HG02840 (cell line): Measurements from ENCODE around the gene ADARB2.

ENCODE experiments used
- ATAC-seq: cut with Tn5 transposase; IDR thresholded peaks from one replicate; pipeline ENCODE4 v1.9.1; 2021; ENCODE audit warnings: mild to moderate bottlenecking, moderate library complexity, moderate number of reproducible peaks; ENCODE audit not compliant: unreplicated experiment, low FRiP score

ADARB2 gene

GRCh38 chr10:1208366-1209311 lies 528.7 kb downstream of the ADARB2 start:
- ATAC-seq = no peak

- ATAC-seq = no peak
Measured at GRCh38 chr10:1206601-1207000, 530.7 kb downstream of the ADARB2 start.

GRCh38 chr10:1206101-1206500 lies 531.2 kb downstream of the ADARB2 start:
- ATAC-seq = no peak

- ATAC-seq = no peak
Measured at GRCh38 chr10:1205450-1206030, 531.8 kb downstream of the ADARB2 start.

GRCh38 chr10:1204434-1205326 lies 532.6 kb downstream of the ADARB2 start:
- no peak for ATAC-seq

- ATAC-seq = no peak
Measured at GRCh38 chr10:1203704-1204103, 533.6 kb downstream of the ADARB2 start.

GRCh38 chr10:1203216-1203615 lies 534.1 kb downstream of the ADARB2 start:
- ATAC-seq = no peak

- ATAC-seq = no peak
Measured at GRCh38 chr10:1202343-1202742, 535.0 kb downstream of the ADARB2 start.

- no peak for ATAC-seq
Measured at GRCh38 chr10:1200866-1201807, 536.2 kb downstream of the ADARB2 start.

- no peak for ATAC-seq
Measured at GRCh38 chr10:1199897-1200721, 537.2 kb downstream of the ADARB2 start.

GRCh38 chr10:1199345-1199673 lies 538.0 kb downstream of the ADARB2 start:
- no peak for ATAC-seq

GRCh38 chr10:1198453-1199344 lies 538.6 kb downstream of the ADARB2 start:
- ATAC-seq = no peak

GRCh38 chr10:1197384-1197783 lies 539.9 kb downstream of the ADARB2 start:
- no peak for ATAC-seq

- no peak for ATAC-seq
Measured at GRCh38 chr10:1196656-1197055, 540.7 kb downstream of the ADARB2 start.

GRCh38 chr10:1195828-1196227 lies 541.5 kb downstream of the ADARB2 start:
- no peak for ATAC-seq

- ATAC-seq = no peak
Measured at GRCh38 chr10:1194161-1194560, 543.2 kb downstream of the ADARB2 start.

- no peak for ATAC-seq
Measured at GRCh38 chr10:1193561-1193960, 543.8 kb downstream of the ADARB2 start.

- ATAC-seq = no peak
Measured at GRCh38 chr10:1191752-1192151, 545.6 kb downstream of the ADARB2 start.
